CD4-positive, alpha-beta T cell treated with Interleukin-10 for 1 hour (primary cell): ENCODE data around the gene MAN2B1.
"Not testable (repeated sequence)": the region's sequence is repeated elsewhere in the genome, so short reads cannot be mapped to it uniquely, and the experiment has no call there.

Experiments used
- DNase-seq: peaks from one replicate; pipeline ENCODE4 v3.0.0-alpha.2; 2020

MAN2B1 gene

DNA sequence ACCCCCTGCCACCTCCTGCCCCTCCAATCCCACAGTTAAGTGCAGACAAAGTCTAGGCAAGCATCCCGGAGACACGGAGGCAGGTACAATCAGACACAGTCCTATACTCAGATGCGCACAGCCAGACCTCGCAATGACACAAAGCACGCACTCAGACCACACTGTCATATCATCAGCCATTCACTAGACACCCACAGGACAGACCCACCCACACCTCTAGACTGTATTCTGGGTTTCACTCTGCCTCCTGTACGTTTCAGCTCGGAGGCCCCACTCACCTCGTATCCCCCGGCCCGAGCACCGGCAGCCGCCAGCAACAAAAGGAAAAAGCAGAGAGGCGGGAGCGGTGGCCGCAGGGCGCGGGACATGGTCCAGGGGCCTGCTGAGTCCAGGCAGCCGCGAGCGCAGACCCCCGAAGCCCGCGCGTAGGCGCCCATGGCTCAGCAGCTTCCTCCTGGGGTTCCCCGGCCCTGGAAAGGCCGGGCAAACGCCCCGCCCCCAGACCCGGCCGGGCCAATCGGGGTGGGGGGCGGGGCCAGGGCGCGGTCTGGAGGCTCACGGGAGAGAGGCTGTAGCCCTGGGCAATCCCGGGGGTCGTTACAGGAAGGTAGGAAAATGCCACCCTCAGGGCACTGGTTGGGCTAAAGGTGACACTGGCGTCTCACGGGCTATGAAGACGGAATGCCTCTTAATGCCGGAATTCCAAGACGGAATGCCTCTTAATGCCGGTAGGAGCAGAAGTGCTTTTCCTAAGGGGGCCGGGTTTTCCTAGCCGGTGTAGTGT, at the start of gene MAN2B1, which contains the start of gene WDR83:
TSS of gene MAN2B1 (minus strand) at position 478 of the 784 bp plus-strand sequence. CDS start at position 437, 41 bp downstream.
TSS of gene WDR83 (plus strand) at position 543 of the 784 bp plus-strand sequence. CDS start 2,984 bp downstream, outside the sequence.
- peak; percentile 83 for DNase-seq

DNA sequence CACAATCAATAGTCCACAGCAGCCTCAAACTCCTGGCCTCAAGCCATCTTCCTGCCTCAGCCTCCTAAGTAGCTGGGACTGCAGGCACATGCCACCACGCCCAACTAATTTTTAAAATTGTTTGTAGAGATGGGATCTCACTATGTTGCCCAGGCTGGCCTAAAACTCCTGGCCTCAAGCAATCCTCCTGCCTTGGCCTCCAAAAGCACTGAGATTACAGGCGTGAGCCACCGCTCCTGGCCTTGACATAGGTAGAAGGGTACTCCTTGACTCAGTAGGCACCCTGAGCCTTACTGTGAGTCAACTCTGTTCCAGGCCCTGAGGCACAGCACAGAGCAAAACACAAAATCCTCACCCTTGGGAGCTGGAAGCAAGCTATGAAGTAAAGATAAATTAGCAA, 49.4 kb upstream of the MAN2B1 start:
- no peak for DNase-seq

DNA sequence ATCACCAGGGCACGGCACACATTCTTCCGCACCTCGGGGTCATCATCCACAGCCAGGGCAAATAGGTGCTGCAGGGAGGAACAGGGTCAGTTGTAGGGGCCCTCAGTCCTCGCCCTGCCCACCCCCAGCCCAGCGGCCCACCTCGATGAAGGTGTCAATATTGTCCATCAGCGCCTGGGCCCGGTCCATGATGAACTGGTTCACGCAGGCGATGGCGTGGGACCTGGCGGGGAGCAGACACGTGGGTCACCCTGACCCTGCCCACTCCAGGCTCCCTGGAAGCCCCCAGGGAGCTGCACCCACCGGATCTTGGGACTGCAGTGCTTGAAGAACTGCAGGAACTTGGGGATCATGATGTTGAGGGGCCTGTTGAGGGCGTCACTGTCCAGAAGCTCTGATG, 48.6 kb upstream of the MAN2B1 start:
- no peak for DNase-seq

DNA sequence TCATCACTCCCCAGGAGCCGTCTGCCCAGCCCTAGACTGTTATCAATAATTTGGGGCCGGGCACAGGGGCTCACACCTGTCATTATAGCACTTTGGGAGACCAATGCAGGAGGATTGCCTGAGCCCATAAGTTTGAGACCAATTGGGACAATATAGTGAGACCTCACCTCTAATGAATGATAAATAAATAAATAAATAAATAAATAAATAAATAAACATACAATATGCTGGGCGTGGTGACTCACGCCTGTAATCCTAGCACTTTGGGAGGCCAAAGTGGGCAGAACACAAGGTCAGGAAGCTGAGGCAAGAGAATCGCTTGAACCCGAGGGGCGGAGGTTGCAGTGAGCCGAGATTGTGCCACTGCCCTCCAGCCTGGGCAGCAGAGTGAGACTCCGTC, 46.8 kb upstream of the MAN2B1 start:
- DNase-seq = not testable (repeated sequence)

DNA sequence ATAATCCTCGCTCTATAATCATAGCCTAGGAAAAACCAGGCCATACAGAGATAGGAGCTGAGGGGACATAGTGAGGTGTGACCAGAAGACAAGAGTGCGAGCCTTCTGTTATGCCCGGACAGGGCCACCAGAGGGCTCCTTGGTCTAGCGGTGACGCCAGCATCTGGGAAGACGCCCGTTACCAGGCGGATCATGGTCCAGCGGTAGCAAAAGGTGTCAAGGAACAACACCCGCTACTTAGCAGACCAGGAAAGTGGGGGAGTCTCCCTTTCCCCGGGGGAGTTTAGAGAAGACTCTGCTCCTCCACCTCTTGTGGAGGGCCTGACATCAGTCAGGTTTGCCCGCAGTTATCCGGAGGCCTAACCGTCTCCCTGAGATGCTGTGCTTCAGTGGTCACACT, 45.5 kb upstream of the MAN2B1 start:
- DNase-seq = peak; percentile 31

DNA sequence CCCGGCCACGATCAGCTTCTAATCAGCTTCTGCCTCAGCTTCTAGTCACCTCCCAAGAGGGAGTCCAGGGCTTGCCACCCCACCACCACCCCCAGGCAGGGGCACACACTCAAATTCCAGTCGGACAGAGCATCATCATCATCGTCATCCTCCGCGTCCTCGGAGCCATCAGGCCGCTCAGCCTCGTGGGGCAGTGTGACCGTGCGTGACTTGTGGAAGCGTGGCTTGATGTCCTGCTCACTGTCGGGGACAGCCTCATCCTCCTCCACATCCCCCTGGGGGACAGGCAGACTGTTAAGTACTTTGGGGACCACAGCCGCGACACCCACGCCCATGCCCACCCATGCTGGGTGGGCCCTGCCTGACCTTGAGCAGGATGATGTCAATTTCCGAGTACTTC, 44.6 kb upstream of the MAN2B1 start:
- DNase-seq = no peak

DNA sequence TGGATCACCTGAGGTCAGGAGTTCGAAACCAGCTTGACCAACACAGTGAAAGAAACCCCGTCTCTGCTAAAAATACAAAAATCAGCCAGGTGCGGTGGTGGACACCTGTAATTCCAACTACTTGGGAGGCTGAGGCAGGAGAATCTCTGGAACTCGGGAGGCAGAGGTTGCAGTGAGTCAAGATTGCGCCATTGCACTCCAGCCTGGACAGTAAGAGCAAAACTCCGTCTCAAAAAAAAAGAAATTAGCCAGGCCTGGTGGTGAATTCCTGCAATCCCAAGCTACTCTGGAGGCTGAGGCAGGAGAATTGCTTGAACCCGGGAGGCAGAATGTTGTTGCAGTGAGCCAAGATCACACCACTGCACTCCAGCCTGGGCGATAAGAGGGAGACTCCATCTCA, 42.1 kb upstream of the MAN2B1 start:
- no peak for DNase-seq

DNA sequence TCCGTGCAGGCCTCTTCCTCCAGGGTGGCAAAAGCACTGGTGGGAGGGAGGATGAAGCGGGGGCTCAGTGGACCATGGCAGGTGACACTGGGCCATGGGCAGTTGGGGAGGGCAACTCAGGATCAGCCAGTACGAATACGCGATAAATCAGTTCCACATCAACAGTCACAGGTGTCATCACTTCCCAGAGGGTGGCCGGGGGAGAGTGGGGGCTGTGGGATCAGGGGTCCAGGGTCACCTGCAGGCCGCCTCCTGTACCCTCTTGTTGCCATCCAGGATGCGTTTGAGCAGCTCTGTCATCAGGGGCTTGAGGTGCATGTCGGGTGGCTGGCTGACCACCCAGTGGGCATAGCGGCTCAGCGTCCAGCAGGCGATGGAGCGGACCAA, 39.8 kb upstream of the MAN2B1 start:
- DNase-seq = no peak

DNA sequence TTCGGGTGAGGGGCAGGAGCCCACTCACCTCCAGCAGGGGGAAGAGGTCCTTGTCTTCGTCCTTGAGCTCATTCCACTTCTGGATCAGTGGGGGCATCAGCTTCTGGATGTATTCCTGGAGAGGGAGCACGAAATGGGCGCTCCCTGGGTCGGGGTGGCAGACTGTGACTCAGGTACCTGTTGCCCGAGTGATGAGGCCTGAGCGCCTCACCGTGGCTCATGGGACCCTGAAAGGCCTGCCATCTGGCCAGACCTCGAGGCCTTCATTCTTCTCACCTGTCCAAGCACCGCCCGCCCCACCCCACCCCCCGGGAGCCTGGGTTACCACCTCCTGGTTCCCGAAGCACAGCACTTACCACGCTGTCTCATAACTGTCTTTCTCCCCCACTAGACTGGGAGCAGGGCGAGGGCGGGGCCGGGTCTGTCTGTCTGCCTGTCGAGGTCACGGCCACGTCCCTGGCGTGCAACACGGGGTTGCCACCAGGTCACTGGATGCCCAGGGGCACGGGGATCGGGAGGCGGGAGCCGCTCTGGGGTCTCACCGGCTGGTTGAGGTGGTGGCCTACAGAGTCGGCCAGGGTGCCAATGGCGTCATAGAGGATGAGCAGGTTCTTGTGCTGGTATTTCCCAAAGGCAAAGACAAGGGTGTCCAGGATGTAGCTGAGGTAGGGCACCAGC, 39.3 kb upstream of the MAN2B1 start:
- DNase-seq = no peak

DNA sequence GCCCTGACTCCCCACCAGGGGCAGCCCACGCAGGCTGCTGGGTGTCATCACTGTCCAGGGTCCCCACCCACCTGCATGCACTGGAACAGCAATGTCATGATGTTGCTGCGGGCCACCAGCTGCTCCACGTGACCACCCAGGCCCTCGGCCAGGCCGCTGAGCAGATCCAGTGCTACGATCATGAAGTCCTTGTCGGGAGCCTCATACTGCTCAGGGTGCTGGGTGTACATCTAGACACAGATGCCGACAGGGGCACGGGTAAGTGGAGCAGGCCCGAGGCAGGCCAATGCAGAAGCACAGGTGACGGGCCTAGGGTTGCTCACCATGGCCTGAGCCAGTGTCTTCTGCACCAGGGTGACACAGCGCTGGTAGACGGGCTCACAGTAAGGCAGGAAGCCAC, 38.6 kb upstream of the MAN2B1 start:
- no peak for DNase-seq

DNA sequence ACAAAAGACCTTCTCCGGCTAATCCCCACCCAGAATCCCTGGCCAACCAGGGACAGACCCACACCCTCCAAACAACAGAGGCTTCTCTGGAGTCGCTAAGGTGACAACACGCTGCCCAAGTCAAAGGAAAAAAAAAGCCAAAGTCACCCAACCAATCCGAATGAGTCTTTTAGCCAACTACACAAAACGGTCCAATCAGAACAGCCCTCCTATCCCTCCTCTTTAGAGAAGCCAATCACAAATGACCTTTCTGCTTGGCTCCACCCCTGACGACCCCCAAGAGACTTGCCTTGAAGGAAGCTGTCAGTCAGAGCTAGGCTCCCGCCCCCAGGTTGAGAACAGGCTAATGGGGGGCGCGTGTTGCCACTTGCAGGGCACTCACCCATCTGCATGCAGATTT, 36.5 kb upstream of the MAN2B1 start:
- DNase-seq = no peak

DNA sequence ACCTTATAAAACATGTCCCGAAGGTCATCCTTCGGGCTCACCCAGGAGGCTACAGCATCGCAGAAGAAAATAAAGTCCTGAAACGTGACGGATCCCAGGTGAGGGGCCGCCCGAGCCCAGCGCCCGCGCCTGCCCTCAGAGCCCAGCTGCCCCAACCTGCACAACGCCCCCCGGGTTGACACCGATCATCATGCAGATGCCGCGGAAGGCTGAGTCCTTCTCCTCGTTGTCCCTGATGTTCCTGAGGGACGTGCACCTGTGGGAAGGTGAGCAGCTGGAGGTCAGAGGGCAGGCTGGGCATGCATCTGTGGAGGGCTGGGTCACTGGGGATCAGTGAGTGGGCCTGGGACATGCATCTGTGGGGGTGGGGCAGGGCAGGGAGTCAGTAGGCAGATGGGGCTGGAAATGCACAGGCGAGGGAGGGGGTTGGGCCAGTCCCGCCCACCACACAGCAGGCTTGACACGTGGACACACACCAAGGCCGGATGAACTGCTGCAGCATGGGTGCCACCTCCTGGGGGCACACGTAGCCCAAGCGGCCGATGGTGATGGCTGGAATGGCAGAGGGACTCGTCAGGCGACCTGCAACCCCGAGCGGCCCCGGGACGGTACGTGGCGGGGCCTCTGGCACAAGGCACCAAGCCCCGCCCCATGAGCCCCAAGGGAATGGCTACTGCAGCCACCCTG, 35.2 kb upstream of the MAN2B1 start:
- DNase-seq = no peak

DNA sequence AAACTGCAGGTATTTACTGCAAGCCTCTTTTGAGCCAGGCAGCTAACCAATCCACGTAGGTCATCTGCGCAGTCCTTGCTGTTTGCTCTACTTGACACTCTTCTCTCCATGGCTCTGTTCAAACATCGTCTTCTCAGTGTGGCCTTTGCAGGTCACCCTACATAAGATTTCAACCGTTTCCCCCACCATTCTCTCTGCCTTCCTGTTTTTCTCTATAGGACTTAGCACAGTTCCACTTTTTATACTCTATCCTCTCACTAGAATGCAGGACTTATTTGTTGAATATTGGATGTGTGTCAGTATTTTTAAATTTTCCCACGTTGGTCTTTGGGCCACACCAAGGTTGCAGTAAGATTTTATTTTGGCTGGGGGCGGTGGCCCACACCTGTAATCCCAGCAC, 31.6 kb upstream of the MAN2B1 start:
- DNase-seq = no peak

DNA sequence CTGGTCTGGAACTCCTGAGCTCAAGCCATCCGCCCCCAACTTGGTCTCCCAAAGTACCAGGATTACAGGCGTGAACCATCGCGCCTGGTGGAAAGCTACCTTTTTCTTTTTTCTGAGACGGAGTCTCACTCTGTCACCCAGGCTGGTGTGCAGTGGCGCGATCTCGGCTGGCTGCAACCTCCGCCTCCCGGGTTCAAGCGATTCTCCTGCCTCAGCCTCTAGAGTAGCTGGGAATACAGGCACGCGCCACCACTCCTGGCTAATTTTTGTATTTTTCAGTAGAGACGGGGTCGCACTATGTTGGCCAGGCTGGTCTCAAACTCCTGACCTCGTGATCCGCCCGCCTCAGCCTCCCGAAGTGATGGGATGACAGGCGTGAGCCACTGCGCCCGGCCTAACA, 30.9 kb upstream of the MAN2B1 start:
- not testable (repeated sequence) for DNase-seq

DNA sequence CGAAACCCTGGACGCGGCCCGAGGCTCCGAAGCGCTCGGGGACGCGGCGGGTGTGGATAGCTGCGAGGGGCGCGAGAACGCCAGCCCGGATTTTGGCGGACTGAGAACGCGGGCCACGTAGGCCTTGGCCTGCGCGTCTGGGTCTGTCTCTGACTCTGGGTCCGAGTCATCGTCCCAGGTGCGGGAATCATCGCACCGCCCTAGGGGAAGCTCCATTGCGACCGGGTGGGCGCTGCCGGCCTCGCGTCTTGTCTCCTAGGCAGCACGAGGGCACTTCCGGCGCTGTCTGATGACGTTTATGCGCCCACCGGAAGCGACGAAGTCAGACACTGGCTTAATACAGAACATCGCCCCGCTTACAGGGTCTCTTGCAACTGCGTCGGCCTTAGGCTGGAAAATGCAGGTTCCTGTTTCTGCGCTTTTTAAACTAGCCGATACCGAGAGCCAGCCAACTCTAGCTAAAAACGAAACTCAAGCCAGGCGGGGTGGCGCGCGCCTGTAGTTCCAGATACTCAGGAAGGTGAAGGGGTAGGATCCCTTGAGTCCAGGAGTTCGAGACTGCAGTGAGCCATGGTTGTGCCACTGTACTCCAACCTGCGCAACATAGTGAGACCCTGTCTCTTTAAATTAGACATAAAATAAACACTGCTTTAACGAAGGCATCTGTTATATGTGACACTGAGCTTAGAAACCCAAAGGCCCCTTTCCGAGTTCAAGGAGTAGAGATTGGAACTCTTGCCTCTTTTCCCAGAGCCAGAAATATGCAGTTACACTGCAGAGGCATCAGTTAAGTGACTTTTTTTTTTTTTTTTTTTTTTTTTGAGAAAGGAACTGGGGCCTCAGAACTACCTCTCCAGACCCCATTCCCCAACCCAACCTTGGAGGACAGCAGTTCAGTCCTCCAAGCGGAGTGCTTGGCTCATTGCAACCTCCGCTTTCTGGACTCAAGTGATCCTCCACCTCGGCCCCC, 30.1 kb upstream of the MAN2B1 start, which contains the start of gene FBXW9:
TSS of gene FBXW9 (minus strand) at position 266 of the 970 bp plus-strand sequence. CDS start at position 216, 50 bp downstream.
- DNase-seq = peak; percentile 97

DNA sequence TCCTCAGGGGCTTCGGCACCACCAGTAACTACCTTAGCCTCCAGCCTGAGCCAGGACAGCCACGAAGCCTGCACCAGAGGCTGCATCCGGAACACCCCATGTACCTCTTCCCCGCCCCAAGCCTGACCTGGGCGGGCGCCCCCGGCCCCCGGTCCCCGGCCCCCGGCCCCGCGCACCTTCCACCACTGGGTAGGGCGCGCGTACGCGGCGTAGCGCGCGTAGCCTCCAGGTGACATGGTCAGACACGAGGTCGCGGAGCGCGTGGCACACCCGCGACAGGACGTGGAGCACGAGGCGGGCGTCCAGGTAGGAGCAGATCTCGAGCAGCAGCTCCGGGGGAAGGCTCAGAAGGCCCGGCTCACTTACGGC, 29.4 kb upstream of the MAN2B1 start:
- DNase-seq = peak; percentile 9

DNA sequence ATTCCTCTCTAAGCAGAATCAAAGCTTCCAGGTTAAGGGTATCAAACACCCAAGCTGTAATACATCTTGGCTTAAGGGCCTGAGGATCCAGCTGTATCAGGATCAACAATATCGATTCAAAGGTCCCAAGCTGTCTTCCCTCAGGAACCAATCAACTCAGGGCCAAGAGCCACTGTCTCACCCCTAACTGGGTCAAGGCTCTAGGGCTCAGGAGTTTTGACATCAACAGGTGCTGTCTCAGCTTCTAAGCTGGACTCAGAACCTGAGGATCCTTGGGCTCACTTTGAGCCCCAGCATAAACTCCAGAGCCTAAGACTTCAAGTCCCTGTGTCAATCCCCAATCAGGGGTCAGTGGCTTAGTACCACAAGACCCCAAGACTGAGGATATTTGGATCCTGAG, 29.0 kb upstream of the MAN2B1 start:
- no peak for DNase-seq

DNA sequence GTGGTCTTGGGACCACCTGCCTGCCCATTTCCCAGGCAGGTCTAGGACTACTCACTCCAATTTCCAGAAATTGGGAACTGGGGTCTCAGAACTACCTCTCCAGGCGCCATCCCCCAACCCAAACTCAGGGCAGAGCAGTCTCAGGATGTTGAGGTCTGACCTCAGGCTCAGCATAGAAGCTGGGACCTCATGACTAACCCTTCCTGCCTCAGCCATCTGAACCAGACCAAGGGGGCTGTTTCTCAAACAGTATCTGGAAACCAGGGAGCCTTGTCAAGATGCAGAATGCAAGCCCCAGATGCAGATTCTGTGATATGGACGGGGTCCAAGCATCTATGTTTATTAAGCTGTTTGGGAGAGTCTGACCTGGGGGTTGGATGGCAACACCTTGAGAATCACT, 28.6 kb upstream of the MAN2B1 start:
- no peak for DNase-seq

DNA sequence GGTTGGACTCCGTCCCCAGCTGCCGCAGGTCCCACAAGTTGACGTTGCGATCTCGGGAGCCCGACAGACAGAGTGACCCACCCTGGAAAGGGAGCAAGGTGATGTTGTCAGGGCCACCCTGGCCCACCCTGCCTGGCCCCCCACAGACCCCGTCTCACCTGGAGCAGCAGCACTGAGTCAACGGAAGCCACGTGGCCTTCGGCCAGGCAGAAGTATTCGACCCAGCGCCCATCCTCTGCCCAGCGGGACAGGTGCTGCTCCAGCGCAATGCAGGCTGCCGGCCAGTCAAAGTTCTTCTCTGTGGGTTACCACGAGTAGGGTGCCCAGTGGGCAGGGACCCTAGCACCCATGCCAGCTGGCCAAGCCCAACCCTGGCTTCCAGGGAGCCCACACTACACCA, 28.1 kb upstream of the MAN2B1 start:
- DNase-seq = no peak

DNA sequence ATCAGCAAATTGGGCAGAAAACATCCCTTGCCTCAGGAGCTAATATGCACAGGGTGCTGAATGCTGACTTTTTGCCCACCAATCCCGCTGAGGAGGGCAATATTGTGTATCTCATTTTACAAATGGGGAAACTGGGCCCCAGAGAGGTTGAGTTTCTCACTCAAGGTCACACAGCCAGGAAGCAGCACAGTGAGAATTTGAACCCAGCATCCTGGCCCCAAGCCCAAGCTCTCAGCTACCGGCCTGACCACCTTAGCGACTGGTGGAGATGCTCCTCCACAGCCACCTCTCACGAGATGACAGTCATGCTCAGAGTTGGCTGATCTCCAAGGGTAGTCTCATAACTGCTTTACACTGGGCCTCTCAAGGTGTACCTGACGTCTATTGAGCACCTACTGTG, 26.4 kb upstream of the MAN2B1 start:
- no peak for DNase-seq

DNA sequence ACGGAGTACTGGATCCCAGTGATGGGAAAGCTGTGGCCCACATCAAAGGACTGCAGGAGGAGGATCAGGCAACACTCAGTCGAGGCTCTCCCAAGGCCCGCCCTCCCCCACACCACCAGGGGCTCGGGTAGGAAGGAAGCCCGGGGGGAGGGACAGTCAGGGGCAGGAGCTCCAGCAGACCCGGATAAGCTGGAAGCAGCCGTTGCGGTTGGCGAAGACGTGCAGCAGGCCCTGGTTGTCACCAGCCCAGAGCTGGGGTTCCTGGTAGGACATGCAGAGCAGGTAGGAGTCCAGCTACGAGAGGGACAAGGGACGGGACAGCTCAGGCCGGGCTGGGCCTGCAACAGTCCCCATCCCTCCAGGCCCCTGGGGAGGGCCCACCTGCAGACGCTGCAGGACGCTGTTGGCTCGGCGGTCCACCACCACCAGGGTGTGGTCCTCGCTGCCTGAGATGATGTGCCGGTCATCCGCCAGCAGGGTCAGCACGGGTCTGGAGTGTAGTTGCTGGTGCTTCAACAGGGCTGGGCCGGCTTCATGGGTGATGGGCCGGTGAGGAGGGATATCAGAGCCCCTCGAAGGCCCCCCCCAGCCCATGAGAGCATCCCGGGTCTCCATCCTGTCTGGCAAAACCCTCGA, 23.2 kb upstream of the MAN2B1 start:
- no peak for DNase-seq

DNA sequence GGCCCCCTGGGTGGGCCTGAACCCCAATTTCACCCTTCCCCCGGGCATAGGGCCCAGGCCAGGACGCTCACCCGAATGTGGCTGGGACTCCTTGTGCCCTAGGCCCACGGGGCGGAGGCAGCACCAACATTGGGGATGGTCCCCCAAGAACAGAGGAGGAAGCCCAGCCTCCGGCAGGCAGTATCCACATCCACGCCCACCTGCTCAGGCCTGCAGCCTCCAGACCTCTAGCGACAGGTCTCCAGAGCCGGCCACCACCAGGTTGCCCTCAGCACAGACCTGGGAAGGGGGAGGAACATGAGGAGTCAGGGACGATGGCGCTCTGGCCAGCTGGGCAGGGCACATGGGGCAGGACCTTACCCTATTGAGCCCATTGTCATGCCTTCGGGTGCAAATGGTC, 22.5 kb upstream of the MAN2B1 start:
- DNase-seq = no peak
